SIG-M5 treated with dmso at 0.1 percent for 504 hours (cell line): Measurements from ENCODE around the gene ETFA.

Experiments used
- DNase-seq: peaks from one replicate; lab custom pipeline; 2025; ENCODE audit not compliant: unreplicated experiment; lab: John Stamatoyannopoulos, UW

The ETFA gene

DNA sequence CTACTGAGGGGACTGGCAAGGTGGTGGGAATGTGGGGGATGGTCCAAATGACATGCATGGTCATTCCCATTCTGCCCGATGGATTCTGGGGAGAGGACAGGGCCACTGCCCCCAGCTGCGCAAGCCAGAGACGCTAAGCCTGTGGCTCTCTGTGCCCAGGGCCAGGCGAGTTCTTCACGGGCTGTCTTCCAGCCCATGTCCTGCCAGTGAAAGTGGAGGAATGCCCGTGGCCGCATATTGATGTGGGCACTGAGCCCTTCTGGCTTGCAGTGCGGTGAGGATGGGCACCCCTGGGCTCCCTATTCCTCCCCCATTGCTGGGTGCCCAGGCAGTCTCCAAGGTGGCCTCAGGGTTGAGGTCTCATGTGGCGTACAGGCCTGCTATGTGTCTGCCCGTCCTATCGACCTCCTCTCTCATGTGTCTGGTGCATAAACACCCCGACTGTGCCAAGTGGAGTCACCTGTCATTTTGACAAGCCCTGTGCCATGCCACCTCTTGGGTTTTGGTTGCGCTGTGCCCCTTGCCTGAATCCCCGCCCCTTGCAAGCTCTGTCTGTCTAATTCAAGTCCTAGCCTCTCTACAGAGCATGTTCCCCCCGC lies 134.7 kb downstream of the ETFA start:
- no peak for DNase-seq

DNA sequence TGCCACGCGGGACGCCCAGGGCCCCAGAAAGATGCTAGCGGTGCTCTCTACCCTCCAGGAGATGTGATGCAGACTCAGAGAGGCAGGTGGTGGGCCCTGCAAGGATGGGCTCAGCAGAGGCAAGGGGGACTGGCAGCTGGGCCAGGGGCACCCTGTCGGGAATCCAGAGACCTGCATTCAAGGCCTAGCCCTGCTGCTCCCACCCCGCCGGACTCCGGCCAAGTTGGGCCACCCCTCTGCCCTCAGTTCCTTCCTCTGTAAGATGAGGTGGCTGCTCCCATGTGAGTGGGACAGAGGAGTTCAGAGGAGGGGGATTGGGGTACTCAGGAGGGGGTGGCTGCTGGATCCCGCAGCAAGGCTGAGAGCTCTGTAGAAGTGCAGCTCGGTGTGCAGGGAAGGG lies 135.2 kb downstream of the ETFA start:
- DNase-seq, result no peak

DNA sequence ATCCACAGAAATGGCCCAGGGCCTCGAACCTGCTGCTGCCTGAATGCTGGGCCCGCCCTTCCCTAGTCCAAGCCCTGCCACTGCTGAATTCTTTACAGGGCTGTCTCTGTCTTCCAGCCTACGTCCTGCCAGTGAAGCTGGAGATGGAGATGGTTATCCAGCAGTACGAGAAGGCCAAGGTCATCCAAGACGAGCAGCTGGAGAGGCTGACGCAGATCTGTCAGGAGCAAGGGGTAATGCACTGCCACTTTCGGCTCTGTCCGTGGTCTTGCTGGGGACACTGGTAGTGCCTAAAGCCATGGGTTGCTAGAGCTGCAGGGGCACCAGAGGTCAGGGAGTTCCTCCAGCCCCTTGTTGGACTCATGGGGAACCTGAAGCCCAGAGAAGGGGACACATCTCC lies 135.8 kb downstream of the ETFA start:
- DNase-seq, result no peak

- DNase-seq, result no peak
Measured at GRCh38 chr15:76174654-76175053, 136.6 kb downstream of the ETFA start.

DNA sequence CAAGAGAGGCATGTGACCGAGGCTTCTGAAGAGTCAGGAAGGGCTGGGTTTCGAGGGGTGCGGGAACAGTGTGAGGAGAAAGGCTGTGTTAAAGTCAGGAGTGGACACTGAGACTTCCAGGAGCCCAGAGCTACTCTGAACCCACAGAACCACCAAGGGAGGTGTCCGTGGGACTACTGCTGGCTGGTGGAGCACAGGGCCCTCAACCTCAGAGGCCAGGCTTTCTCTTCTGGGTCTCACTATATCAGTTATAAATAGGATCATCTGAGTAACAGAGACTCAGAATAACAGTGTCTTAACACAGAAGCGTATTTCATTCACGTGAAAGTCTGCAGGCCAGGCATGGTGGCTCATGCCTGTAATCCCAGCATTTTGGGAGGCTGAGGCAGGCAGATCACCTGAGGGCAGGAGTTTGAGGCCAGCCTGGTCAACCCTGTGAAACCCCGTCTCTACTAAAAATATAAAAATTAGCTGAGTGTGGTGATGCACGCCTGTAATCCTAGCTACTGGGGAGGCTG lies 137.9 kb downstream of the ETFA start:
- DNase-seq, result no peak

GRCh38 chr15:76172782-76173181 lies 138.5 kb downstream of the ETFA start:
- no peak for DNase-seq

- no peak for DNase-seq
Measured at GRCh38 chr15:76169911-76170800, 141.1 kb downstream of the ETFA start.

GRCh38 chr15:76169018-76169417 lies 142.3 kb downstream of the ETFA start:
- peak; percentile 66 for DNase-seq

- DNase-seq, result no peak
Measured at GRCh38 chr15:76168237-76168984, 142.9 kb downstream of the ETFA start.

DNA sequence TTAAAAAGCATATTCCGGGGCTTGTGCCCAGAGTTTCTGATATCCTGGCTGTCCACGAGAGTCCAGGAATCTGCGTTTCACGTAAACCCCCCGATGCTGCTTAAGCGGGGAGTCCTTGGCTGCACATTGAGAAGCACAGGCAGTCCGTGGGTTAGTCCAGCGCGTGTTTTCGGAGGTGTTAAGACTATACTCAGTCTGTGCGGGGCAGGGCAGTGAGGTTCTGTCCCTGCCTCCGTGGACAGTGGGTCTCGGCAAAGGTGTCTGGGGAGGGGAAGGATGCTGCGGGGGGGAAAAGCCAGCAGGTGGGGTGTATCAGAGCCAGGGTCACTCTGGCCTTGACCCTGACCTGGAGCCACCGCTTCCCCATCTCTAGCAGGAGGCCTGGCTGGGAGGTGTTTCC lies 145.3 kb downstream of the ETFA start:
- DNase-seq, result no peak
